PFSK-1 (cell line): ENCODE data around the gene LAIR1.

Experiments used
- FOXP2 ChIP-seq: optimal IDR thresholded peaks from 2 replicates; pipeline ENCODE3; 2011; ENCODE audit warnings: borderline replicate concordance, control low read depth, inconsistent platforms; ENCODE audit not compliant: insufficient read depth; ENCODE audit errors: extremely low read length, extremely low read depth
- POLR2AphosphoS5 ChIP-seq: IDR thresholded peaks from 2 replicates; pipeline ENCODE4 v1.6.1; 2012; ENCODE audit warnings: low read depth, mild to moderate bottlenecking, control low read depth, low read length, moderate library complexity
- REST ChIP-seq, 2 experiments: IDR thresholded peaks; 2 replicates each; pipeline versions ENCODE4 v1.6.1 to v1.8.0; 2011 to 2012; ENCODE audit warnings: low read depth in 2 of 2, low read length in 2 of 2, control low read depth in 1 of 2, inconsistent platforms in 1 of 2, mild to moderate bottlenecking in 1 of 2, moderate library complexity in 1 of 2; ENCODE audit not compliant: insufficient read depth in 1 of 2
- SIN3A ChIP-seq: IDR thresholded peaks from 2 replicates; pipeline ENCODE4 v1.6.1; 2012; ENCODE audit warnings: mild to moderate bottlenecking, low read length, moderate library complexity, borderline replicate concordance; ENCODE audit not compliant: insufficient read depth
- TAF1 ChIP-seq: IDR thresholded peaks from 2 replicates; pipeline ENCODE4 v1.6.1; 2012; ENCODE audit warnings: low read length, control low read depth, borderline replicate concordance; ENCODE audit not compliant: insufficient read depth

Gene LAIR1

GRCh38 chr19:54305141-54305540, 59.6 kb downstream of the LAIR1 start:
- TF ChIP-seq POLR2AphosphoS5 (no peak), FOXP2 (no peak), REST (IDR thresholded peaks at IDR 0.05; ENCODE audit: insufficient read depth in 1 of 2, low read depth in 2 of 2, low read length in 2 of 2) (no peak), TAF1 (no peak), SIN3A (no peak)

- TF ChIP-seq FOXP2 (no peak), TAF1 (no peak), SIN3A (no peak), POLR2AphosphoS5 (no peak), REST (IDR thresholded peaks at IDR 0.05; ENCODE audit: insufficient read depth in 1 of 2, low read depth in 2 of 2, low read length in 2 of 2) (no peak)
Observed at GRCh38 chr19:54302257-54302656, 62.5 kb downstream of the LAIR1 start.
